RCC 7860 (cell line): ENCODE results near the gene RAI14.
"Not testable (repeated sequence)": the region's sequence is repeated elsewhere in the genome, so short reads cannot be mapped to it uniquely, and the experiment has no call there.

Experiments
- DNase-seq: peaks from one replicate; pipeline ENCODE4 v3.0.0-alpha.2; 2015; ENCODE audit warnings: low spot score
- FAIRE-seq: peaks from 2 replicates; lab custom pipeline; 2012; peaks lifted over from hg19 to GRCh38; lab: Jason Lieb, UNC

The RAI14 gene

DNA sequence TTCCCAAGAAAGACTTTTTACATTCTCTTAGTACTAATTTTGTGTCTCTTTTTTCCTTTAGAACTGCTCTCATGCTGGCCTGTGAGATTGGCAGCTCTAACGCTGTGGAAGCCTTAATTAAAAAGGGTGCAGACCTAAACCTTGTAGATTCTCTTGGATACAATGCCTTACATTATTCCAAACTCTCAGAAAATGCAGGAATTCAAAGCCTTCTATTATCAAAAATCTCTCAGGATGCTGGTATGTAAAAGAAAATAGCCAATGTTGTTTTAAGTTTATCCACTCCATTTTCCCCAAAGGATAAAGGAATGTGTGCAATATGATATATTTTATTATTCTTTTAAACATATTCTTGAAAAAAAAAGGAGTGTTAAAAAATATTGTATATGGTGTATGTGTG is 155.6 kb downstream of the RAI14 start:
- no peak for FAIRE-seq
- DNase-seq, result no peak

DNA sequence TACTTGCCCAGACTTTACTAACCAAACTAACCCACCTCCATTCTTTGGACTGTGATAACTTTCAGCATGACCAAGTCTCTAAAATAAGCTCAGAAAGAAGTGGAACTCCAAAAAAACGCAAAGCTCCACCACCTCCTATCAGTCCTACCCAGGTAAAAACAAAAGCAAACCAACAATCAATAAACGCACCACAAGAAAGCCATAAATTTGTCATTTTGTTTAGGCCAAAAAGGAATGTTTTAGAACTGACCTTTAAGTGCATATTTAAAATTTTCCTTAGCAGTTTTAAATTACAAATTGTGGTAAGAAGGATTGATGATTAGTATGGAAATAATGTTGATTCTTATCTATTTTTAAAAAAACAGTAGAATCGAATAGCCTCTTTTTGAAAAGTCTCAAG is 157.4 kb downstream of the RAI14 start:
- DNase-seq (no peak), FAIRE-seq (peak; percentile 50)

DNA sequence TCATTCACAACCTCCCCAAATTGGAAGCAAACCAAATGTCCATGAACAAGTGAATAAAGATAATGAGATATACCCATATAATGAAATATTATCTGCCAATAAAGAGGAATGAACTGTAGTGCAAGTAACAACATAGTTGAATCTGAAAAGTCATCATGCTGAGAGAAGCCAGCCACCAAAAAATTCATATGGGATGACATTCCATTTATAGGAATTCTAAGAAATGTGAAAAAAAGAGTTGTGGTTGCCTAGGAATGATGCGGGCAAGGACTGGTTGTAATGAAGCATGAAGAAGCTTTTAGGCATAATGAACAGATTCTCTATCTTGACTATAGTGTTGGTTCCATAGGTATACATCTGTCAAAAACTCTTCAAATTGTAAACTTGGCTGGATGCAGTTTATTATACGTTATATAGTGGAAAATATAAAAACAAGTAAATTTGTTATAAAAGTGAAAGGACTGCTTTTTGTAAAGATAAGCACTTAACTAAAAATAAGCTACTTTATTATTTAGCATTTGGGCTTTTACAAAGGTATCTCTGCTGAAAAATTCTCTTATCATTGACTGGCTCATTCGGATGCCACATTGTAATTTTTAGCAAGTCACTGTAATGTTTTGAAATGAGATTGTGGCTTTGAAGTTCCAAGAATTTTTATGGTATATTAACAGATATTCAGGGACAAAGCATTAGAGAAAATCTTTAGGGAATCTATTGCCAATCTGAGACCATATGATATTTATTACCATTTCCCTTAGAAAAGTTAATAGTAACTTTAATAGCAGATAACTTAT is 161.6 kb downstream of the RAI14 start:
- FAIRE-seq, result peak; percentile 93
- peak; percentile 62 for DNase-seq

DNA sequence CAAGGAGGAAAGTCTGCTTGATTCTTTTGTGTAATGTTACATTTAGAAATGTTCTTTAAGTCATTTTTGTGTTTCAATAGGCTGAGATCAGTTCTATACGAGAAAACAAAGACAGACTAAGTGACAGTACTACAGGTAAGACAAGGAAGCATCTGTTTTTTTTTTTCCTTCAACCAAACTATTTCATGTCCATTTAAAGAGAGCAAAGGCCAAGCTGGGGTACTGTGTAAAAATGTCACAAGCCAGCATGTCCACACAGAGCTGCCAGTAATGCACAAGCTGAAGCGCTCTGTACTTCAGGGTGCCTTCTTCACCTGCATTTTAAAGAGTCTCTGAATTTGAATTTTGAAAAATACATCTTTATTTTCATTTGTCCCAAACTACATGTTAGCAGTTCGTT is 162.6 kb downstream of the RAI14 start:
- FAIRE-seq (no peak), DNase-seq (no peak)

DNA sequence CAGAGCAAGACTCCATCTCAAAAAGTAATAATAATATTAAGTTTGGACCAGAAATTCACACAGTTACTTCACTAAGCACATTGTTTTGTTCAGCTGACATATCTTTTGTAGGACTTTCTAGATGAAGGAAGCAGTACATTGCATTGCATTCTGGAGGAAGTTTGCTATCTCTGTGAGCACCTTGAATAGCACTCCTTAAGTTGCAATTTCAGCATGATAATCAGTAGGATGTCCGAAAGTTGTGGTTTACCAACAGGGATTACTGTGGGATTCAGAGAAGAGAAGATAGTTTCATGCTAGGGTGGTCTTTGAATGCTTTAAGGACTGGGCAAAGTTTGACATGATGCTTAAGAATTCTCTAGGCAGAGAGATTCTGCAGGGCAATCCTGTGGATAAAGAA is 164.5 kb downstream of the RAI14 start:
- FAIRE-seq, result no peak
- no peak for DNase-seq

DNA sequence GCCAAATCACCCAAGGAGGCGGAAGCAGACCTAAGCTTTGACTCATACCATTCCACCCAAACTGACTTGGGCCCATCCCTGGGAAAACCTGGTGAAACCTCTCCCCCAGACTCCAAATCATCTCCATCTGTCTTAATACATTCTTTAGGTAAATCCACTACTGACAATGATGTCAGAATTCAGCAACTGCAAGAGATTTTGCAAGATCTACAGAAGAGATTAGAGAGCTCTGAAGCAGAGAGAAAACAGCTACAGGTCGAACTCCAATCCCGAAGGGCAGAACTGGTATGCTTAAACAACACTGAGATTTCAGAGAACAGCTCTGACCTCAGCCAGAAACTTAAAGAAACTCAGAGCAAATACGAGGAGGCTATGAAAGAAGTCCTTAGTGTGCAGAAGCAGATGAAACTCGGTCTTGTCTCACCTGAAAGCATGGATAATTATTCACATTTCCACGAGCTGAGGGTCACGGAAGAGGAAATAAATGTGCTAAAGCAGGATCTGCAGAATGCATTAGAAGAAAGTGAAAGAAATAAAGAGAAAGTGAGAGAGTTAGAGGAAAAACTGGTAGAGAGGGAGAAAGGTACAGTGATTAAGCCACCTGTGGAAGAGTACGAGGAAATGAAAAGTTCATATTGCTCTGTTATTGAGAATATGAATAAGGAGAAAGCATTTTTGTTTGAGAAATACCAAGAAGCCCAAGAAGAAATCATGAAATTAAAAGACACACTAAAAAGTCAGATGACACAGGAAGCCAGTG is 167.0 kb downstream of the RAI14 start:
- FAIRE-seq, result no peak

DNA sequence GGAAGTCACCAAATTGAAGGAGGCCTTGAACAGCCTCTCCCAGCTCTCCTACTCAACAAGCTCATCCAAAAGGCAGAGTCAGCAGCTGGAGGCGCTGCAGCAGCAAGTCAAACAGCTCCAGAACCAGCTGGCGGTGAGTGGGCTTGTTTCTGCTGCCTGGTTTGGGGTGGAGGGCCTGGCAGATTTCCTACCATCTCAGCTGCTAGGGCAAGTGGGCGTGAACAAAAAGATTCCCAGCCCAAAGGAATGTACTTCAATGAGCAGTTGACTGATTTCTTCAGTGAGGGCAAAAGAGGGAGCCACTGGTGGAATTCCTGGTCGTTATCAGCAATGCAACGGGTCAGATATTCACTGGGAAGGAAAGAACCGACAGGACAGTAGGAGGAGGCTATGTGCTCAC is 170.2 kb downstream of the RAI14 start:
- no peak for DNase-seq
- no peak for FAIRE-seq

More for the DNA sequence above, 167.0 kb downstream of the RAI14 start:
- DNase-seq, result no peak

DNA sequence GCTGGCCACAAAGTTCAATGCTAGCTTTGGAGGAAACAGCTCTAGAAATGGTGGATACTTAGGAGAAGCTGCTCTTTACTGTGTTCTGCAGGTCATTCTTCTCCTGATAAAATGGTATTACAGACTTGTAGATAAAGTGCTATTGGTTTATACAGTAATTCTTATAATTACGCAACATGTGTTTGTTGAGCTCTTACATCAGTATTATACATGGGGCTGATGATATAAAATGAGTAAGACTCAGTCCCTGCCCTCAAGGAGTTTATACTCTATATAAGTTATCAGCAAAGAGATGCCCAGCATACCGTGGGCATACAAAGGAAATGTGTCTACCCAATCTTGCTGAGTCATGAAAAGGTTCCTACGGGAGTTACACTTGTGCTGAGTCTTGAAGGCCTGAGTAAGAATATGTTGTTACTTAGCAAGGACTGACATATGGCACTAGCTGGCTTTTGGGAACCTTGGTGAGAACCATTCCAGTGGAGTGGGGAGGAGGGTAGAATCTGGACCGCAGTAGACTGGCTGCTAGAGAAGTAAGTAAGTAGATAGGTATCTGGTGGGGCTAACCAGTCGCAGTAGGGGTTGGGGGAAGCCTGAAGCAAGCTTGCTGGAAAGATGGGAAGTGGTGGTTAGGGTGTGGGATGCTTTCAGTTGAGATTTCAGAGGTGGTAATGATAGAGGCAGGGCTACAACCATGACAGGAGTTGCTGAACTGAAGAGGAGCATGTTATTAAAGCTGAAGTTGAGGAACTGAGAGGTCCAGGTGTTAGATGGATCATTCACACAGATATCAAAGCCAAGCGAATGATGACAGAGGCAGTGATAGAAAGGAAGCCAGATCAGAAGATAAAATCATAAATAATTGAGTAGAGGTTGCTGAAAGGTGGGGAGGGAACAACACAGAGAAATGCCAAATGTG is 171.7 kb downstream of the RAI14 start:
- FAIRE-seq, result no peak
- DNase-seq, result no peak

DNA sequence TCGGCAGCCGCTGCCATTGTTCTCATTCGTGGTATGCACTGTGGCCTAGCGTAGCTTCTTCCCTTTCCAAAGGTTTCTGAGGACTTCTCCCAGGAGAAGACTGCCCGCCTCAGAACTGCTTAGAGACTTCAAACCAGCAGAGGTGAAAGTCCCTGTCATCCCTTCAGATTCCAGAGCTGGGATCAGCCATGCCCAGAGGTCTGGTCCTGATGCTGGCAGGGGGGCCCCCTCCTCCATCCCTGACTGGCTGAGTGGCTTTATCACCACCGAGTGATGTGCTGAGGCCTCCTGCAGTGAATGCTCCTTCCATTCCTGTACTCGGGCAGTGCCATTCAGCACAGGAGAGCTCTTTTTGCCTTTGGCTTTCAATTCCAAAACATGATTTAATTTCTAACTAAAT is 174.7 kb downstream of the RAI14 start:
- not testable (repeated sequence) for DNase-seq, FAIRE-seq

DNA sequence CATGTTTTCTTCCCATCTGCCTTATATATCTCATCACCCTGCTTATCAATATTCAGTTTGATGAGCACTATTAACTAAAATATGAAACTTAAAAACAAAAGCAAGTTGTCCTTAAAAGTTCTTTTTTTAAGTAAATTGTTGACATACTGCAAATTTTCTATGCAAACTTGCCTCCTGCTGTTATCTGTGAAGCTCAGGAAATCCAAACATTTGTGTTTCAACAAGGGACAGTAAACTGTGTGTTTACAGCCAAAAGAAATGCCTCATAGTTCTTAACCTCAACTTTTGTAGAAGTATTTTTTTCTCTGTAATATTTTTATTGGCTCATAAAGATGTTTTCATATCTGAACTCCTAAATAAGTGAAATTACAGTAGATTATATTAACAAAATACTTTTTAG is 175.2 kb downstream of the RAI14 start:
- peak; percentile 16 for FAIRE-seq
- DNase-seq, result no peak

DNA sequence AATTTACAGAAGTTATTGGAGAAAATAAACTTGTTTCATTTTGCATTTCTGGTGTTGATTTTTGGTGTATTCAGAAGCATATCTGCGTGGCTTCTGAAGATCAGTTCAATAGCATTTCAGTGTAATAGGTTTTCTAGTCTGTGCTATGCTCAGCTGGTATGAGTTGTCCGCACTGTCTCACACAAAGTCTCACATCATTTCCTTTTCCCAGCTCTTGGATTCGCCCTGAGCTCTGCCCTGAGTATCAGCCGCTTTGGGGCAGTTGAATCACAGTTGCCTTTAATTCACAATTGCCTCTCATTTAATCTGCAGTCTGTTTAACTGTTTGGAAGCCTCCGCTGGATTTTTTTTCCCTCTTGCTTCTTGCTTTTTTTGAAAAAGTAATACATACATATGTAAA is 176.4 kb downstream of the RAI14 start:
- no peak for DNase-seq
- FAIRE-seq, result no peak

DNA sequence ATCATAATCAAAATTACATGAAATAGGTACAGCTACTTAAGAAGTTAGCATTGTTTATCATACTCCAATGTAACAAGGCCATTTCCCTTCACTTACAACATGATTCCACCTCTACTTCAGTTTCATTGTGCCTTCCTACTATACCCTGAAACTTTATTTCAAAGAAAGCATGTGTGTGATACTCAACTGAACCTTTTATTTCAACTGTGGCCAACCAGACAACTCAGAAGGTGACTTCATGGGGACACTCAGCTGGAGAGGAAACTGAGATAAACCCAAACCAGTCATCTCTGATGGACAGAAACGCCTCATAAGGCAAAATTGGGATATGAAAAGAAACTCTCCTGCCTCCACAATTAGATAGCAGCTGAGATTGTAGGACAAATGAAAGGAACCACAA is 177.0 kb downstream of the RAI14 start:
- no peak for DNase-seq

DNA sequence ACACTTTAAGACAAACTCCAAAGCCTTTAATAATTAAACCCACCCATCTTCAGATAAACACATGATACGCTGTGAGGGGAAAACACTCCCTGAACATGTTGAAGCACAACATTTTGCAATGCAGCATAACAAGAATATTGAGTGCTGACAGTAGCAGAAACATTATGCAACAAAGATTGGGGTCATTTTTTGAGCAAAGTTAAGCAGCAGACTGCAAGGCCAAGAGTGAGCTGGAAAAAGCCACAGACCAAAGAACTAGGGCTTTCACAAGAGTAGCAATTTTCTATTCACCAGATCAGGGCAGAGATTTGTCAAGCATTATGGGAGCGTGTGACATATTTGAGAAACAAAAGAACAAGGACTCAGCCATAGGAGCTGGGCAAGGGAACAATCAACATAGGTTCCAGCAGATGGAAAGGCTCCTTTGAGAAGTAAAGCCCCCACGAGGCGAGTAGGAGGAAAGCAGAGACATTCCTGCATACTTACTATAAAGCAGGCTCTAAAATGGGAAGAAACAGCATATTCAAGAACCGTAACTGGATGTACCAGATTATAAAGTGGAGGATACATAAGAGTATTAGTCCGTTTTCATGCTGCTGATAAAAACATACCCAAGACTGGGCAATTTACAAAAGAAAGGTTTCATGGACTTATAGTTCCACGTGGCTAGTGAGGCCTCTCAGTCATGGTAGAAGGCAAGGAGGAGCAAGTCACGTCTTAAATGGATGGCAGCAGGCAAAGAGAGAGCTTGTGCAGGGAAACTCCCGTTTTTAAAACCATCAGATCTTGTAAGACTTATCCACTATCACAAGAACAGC is 178.1 kb downstream of the RAI14 start:
- DNase-seq (no peak), FAIRE-seq (no peak)

More for the DNA sequence above, 177.0 kb downstream of the RAI14 start:
- FAIRE-seq, result no peak

DNA sequence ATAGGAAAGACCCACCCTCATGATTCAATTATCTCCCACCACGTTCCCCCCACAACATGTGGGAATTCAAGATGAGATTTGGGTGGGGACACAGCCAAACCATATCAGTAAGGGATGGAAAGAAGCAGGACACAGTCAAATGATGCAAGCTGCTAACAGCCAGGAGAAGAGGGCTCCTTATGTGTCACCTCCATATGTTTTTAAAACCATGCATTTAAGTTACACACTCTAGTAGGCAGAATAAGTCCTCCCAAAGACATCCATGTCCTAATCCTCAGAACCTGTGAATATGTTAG is 178.6 kb downstream of the RAI14 start:
- DNase-seq, result no peak
- no peak for FAIRE-seq

DNA sequence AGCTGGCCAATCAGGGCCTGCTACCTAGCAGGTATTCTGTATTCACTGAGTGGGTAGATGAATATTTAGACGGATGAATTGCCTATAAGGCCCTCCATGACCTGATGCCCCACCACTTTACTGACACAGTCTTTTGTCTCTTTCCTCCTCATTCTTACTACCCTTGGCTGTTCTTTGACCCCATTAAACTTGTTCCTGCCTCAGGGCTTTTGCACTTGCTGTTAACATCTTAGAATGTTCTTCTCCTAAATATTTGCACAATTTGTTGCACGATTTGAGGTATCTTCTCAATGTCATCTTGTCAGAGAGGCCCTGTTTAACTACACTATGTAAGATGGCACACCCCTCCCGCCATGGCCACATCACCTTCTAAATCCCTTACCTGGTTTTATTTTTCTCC is 179.5 kb downstream of the RAI14 start:
- FAIRE-seq, result no peak
- DNase-seq, result no peak

DNA sequence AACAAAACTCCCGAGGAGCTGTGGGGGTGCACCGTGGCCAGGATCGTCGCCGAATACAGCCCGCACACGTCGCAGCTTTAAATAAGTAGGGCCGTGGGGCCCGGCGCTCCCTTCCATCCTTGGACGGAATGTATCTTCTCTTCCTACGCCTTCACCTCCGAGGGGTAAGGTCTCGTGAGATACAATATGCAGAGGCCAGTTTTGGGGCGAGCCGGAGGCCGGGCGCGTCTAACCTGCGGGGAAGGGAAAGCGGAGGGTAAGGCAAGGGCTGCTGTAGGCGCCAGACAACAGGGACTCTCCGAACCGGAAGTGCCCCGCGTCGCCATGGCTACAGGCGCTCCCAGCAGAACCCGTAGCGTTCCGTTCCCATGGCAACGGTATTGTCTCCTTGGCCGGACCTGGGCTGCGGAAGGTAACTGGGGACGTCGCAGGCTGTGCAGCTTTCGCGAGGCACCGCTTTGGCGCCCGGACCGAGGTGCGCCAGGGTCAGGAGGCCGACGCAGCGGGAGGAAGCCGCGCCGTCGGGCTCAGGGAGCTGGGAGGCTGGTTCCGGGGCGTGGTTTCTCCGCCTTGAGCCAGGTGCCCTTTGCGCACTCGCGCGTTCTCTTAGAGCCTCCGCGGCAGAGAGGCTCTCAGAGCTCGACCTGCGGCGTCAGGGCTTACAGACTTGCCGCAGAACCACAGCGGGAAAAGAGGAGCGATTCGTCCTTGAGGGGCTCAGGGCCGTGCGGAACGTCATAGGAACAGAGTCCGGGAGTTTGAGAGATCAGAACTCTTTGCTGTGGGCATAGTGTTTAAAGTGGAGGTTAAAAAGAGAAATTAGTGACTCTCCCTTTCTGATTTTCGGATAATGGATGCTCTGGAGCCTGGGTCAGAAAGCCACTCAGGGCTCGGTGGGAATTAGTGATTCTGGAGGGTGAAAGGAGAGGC is 182.9 kb downstream of the RAI14 start, which contains the start of gene TTC23L:
TSS of gene TTC23L (plus strand) at position 380 of the 930 bp plus-strand sequence. CDS start 1,508 bp downstream, outside the sequence.
- FAIRE-seq (no peak), DNase-seq (peak; percentile 88)

DNA sequence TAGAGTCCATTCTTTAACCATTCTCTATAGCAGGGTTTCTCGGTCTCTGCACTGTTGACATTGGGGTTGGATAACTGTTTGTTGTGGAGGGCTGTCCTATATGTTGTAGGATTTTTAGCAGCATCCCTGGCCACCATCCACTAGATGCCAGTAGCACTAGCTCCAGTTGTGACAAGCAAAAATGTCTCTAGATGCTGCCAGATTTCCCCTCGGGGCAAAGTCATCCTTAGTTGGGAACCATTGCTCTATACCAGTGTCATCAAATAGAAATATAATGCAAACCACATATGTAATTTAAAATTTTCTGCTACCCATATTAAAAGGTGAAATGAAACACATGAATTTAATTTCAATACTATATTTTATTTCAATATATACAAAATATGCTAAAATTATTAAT is 185.7 kb downstream of the RAI14 start:
- no peak for DNase-seq
- FAIRE-seq, result no peak

DNA sequence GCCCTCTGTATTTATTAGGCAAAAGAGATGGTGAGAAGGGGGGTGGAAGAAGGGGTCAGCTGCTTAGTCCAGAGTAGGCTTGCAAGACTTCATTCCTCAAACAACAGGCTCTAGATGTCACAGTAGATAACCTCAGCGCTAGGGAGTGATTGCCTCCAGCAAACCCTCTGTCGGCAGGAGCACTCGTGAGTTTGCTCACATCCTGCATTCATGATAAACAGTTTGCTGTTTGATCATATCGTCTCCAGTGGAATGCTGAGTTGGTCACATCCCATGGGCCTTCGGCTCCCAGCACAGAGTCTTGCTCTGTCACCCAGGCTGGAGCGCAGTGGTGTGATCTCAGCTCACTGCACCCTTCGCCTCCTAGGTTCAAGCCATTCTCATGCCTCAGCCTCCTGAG is 186.4 kb downstream of the RAI14 start:
- DNase-seq (no peak), FAIRE-seq (no peak)

DNA sequence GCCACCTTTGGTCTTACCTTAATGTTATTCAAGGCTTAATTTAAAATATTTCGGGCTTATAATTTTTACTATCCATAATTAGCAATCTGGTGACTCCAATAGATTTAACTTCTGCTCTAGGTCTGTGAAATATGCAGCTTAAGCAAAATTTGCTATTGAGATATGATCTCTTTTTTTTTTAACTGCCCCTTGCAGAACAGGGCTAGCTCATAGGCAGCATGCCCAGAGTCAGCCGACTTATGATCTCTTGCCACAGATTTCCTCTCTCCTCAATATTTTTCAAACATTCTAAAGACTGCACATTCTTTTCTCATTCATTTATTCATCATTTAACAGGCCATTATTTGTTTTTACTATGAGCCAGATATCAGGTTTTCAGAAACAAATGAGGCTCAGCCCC is 187.4 kb downstream of the RAI14 start:
- no peak for DNase-seq
- no peak for FAIRE-seq
